Measurements from ENCODE around the gene ABHD6. TPM values are rescaled to one million over a fixed set of nuclear protein-coding genes. Genes with fewer than 3 reads are reported as not detected.
A peak's percentile ranks its signal among the peaks of the same experiment; 100 is the strongest.

Gene ABHD6
- total RNA-seq, 1 donor from 2014 or later: 7.4 TPM

DNA sequence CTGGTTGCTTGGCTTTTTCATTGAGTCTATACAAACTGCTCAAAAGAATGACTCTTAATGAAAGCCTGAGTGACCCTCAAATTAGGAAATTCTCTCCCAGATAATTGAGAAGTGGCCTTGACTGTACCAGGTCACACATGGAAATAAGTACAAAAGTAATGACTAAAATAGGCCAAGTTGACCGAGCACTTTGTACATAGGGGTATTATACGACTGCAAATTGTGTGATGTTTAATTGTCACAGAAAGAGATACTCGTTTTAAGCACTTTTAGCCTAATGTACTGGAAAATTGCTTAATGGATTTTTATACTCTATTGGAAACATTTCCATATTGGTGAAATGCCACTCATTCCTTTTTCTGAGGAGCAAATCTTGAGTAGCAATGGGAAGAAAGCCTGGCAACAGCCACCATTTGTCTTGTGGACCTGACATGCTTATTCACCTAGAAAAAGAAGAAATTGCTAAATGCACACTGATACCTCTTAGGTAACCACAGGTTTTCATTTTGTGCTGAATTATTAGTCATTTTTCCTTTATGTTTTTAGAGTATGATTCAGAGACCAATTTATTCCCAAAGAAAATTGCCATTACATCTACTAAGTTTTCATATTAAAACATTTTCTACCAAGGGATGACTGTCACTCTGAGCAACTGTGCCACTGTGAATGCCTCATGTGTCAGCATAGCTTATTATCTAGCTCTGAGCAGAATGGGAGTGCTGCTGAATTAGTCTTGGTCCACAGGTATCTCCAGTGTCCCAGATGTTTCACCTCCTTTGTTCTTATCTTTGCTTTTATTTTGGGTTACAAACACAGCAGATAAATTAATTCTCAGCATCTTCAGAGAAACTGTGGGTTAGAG, 86.2 kb downstream of the ABHD6 start:
- Mint-ChIP-seq H3K4me3 (ENCODE audit: unreplicated experiment) (no peak overlapping the region), H3K4me1 (ENCODE audit: unreplicated experiment) (peaks cover 23% of the 10 kb centered on the region), H3K27ac (ENCODE audit: unreplicated experiment) (peak overlapping the region; percentile 28), H3K36me3 (ENCODE audit: unreplicated experiment) (peaks cover 5% of the 10 kb centered on the region), H3K9me3 (ENCODE audit: unreplicated experiment) (no peaks in the 10 kb centered on the region), H3K27me3 (ENCODE audit: unreplicated experiment) (no peaks in the 10 kb centered on the region)
- TF ChIP-seq, protein P1, sequence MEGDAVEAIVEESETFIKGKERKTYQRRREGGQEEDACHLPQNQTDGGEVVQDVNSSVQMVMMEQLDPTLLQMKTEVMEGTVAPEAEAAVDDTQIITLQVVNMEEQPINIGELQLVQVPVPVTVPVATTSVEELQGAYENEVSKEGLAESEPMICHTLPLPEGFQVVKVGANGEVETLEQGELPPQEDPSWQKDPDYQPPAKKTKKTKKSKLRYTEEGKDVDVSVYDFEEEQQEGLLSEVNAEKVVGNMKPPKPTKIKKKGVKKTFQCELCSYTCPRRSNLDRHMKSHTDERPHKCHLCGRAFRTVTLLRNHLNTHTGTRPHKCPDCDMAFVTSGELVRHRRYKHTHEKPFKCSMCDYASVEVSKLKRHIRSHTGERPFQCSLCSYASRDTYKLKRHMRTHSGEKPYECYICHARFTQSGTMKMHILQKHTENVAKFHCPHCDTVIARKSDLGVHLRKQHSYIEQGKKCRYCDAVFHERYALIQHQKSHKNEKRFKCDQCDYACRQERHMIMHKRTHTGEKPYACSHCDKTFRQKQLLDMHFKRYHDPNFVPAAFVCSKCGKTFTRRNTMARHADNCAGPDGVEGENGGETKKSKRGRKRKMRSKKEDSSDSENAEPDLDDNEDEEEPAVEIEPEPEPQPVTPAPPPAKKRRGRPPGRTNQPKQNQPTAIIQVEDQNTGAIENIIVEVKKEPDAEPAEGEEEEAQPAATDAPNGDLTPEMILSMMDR (IDR thresholded peaks at IDR 0.05): no peak
- DNase-seq (ENCODE audit: extremely low spot score, unreplicated experiment): no peak

DNA sequence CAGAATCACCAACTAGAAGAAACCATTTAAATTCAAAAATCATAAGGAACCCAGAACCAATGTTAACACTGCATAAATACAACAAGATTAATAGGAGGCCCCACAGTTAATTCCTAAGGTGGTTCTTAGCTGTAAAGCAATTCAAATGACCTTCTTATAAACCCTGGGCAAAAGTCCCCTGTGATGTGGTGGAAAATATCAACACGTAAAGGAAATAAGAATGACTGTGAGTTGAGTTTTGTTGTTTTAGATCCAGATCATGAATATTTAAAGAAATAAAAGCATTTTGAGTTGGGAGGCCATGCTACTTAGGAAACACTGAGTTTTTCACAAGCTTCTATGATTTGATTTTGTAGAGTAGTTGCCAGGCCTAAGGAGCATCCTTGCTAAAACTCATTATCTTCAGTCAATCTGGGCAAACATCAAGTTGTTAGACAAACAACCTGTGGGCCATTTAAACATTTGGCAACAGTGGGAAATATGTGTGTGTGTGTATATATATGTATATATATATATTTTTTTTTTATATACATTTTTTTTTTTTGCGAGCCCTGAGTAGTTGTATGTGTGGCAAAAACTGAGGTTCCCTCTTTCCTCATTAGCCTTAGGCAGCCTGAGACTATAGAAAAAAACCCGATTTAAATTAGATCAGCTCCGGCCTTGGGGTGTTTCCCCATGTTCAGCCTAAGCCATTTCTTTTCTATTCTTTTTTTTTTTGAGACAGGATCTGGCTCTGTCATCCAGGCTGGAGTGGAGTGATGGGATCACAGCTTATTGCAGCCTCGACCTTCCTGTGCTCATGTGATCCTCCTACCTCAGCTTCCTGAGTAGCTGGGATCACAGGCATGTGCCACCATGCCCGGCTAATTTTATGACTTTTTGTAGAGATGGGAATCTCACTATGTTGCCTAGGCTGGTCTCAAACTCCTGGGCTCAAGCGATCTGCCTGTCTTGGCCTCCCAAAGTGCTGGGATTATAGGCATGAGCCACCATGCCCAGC, 87.1 kb downstream of the ABHD6 start:
- Mint-ChIP-seq H3K27ac (ENCODE audit: unreplicated experiment) (peak overlapping the region; percentile 28), H3K27me3 (ENCODE audit: unreplicated experiment) (no peaks in the 10 kb centered on the region), H3K9me3 (ENCODE audit: unreplicated experiment) (no peaks in the 10 kb centered on the region), H3K36me3 (ENCODE audit: unreplicated experiment) (peaks cover 2% of the 10 kb centered on the region), H3K4me3 (ENCODE audit: unreplicated experiment) (no peak overlapping the region), H3K4me1 (ENCODE audit: unreplicated experiment) (peaks cover 23% of the 10 kb centered on the region)
- TF ChIP-seq, protein P1 (IDR thresholded peaks at IDR 0.05): no peak
- no peak for DNase-seq (ENCODE audit: extremely low spot score, unreplicated experiment)

DNA sequence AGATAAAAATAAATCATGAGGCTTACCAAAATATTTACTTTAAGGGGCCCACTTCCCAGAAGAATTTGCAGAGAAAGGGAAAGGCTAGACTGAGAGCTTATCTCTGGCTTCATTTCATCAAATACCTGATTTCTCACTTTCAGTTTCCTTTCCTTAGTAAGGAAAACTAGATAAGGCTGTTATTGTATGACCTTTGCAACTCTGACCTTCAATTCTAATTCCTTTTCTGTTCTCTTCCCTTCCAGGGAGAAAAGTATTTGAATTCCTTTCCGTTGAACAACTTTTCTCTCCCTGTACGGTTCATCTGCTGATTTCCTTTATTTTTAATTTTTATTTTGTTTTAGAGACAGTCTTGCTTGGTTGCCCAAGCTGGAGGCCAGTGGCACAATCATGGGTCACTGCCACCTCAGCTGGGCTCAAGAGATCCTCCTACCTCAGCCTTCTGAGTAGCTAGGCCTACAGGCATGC, 88.0 kb downstream of the ABHD6 start:
- Mint-ChIP-seq H3K4me1 (ENCODE audit: unreplicated experiment) (peaks cover 26% of the 10 kb centered on the region), H3K9me3 (ENCODE audit: unreplicated experiment) (no peaks in the 10 kb centered on the region), H3K27me3 (ENCODE audit: unreplicated experiment) (no peaks in the 10 kb centered on the region), H3K27ac (ENCODE audit: unreplicated experiment) (peak overlapping the region; percentile 31), H3K4me3 (ENCODE audit: unreplicated experiment) (no peak overlapping the region), H3K36me3 (ENCODE audit: unreplicated experiment) (no peaks in the 10 kb centered on the region)
- TF ChIP-seq, protein P1 (IDR thresholded peaks at IDR 0.05): no peak
- no peak for DNase-seq (ENCODE audit: extremely low spot score, unreplicated experiment)

DNA sequence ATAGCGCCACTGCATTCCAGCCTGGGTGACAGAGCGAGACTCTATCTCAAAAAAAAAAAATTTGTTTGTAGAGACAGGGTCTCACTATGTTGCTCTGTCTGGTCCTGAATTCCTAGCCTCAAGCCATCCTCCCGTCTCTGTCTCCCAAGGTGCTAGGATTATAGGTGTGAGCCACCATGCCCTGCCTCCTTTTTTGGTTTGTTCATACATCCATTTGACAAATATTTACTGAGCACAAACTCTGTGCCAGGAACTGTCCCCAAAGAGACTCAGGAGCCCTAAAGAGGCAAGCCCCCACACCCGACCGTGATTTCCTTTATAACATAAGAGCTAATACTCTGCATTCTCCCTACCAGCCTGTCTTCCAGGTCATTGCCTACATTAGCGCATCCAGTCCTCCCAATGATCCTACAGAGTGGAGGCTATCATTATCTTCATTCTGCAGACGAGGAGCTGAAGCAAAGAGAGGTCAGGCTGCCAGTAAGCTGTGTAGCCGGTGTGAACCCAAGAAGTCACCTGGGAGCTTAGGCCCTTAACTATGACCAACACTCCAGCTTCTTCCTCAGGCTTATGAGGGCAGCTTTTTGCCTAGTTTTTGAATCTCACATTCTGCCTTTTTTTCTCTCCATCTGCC, 88.8 kb downstream of the ABHD6 start:
- peak overlapping the region; percentile 38 for H3K27ac Mint-ChIP-seq (ENCODE audit: unreplicated experiment)
- H3K36me3 Mint-ChIP-seq (ENCODE audit: unreplicated experiment): no peaks in the 10 kb centered on the region
- no peaks in the 10 kb centered on the region for H3K9me3 Mint-ChIP-seq (ENCODE audit: unreplicated experiment)
- no peak overlapping the region for H3K4me3 Mint-ChIP-seq (ENCODE audit: unreplicated experiment)
- H3K4me1 Mint-ChIP-seq (ENCODE audit: unreplicated experiment): peaks cover 31% of the 10 kb centered on the region
- no peaks in the 10 kb centered on the region for H3K27me3 Mint-ChIP-seq (ENCODE audit: unreplicated experiment)
- TF ChIP-seq, protein P1 (IDR thresholded peaks at IDR 0.05): no peak
- DNase-seq (ENCODE audit: extremely low spot score, unreplicated experiment): no peak
